Right lobe of liver (tissue), 4 donors: ENCODE data around the gene AXIN2.

Experiments used
- POLR2A ChIP-seq: fragments of 450-650 bp; IDR thresholded peaks from one replicate; pipeline ENCODE4 v1.6.1; 2017; ENCODE audit warnings: antibody characterized with exemption, mild to moderate bottlenecking
- TF ChIP-seq, protein P1 (sequence below), 4 donors: fragments of 200-600 bp in 3 of 4; fragments of 450-650 bp in 1 of 4; IDR thresholded peaks; one replicate each; pipeline versions ENCODE4 v1.5.1 to v1.8.0; 2016 to 2022; ENCODE audit warnings: antibody characterized with exemption in 4 of 4, mild to moderate bottlenecking in 2 of 4
- donor health status: DM: no; HTN: no; CAD: no.
- donor health status: DM: no; HTN: no; CAD: no.
- donor health status: DM: no; HTN: yes; CAD: no.

DNA sequence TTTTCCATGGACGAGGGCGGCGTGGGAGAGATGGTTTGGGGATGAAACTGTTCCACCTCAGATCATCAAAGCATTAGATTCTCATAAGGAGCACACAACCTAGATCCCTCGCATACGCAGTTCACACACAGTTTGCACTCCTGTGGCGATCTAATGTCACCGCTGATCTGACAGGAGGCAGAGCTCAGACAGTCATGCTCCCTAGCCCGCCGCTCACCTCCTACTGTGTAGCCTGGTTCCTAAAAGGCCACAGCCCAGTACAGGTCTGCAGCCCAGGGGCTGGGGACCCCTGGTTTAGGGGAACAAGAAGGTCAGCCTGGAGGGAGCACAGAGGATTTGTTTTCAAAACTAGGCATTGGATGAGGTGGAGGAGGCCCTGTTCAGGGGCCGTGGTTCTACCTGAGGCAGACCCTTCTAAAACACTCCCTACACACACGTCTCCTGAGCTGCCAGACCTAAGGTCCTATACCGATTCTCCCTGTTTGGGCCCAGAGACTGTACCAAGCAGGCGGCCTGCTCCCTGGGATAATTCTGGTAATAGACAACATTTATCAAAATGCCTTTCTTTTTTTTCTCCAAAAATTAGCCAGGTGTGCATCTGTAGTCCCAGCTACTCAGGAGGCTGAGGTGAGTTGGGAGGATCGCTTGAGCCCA lies 38.6 kb downstream of the AXIN2 start:
- TF ChIP-seq, protein P1, sequence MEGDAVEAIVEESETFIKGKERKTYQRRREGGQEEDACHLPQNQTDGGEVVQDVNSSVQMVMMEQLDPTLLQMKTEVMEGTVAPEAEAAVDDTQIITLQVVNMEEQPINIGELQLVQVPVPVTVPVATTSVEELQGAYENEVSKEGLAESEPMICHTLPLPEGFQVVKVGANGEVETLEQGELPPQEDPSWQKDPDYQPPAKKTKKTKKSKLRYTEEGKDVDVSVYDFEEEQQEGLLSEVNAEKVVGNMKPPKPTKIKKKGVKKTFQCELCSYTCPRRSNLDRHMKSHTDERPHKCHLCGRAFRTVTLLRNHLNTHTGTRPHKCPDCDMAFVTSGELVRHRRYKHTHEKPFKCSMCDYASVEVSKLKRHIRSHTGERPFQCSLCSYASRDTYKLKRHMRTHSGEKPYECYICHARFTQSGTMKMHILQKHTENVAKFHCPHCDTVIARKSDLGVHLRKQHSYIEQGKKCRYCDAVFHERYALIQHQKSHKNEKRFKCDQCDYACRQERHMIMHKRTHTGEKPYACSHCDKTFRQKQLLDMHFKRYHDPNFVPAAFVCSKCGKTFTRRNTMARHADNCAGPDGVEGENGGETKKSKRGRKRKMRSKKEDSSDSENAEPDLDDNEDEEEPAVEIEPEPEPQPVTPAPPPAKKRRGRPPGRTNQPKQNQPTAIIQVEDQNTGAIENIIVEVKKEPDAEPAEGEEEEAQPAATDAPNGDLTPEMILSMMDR (IDR thresholded peaks at IDR 0.05), result no peak
- TF ChIP-seq POLR2A, result no peak
